Prostate gland (tissue), 2 donors: ENCODE data around the gene ABCA10.

Experiments
- CTCF ChIP-seq, 4 experiments: fragments of 200-600 bp in 2 of 4; fragments of 450-650 bp in 2 of 4; sonication (generic) in 2 of 4; IDR thresholded peaks; 1 replicate in 3 of 4; 2 replicates in 1 of 4; pipeline ENCODE4 v1.5.1; 2016 to 2019; ENCODE audit warnings: antibody characterized with exemption in 4 of 4, mild to moderate bottlenecking in 2 of 4, moderate library complexity in 2 of 4
- POLR2A ChIP-seq: fragments of 450-650 bp; IDR thresholded peaks from one replicate; pipeline ENCODE4 v1.6.1; 2016; ENCODE audit warnings: antibody characterized with exemption, mild to moderate bottlenecking
- POLR2AphosphoS5 ChIP-seq: sonication (generic); formaldehyde crosslinking; IDR thresholded peaks from one replicate; pipeline ENCODE4 v1.6.1; 2017; ENCODE audit warnings: antibody characterized with exemption

- TF ChIP-seq CTCF (IDR thresholded peaks at IDR 0.05) (no peak), POLR2A (no peak), POLR2AphosphoS5 (no peak)
These were observed 64.4 kb downstream of the ABCA10 start for GRCh38 chr17:69164206-69164605.
